ENCODE data around the gene CELA3A. TPM values are rescaled to one million over a fixed set of nuclear protein-coding genes. Genes with fewer than 3 reads are reported as not detected.
"Not testable (repeated sequence)": the region's sequence is repeated elsewhere in the genome, so short reads cannot be mapped to it uniquely, and the experiment has no call there.

The CELA3A gene
- total RNA-seq, 6 donors from 2014 or later, result 7.5 to 17.0 TPM; not detected in 4

- TF ChIP-seq POLR2A (IDR thresholded peaks at IDR 0.05) (no peak), EP300 (IDR thresholded peaks at IDR 0.05) (no peak), POLR2AphosphoS5 (IDR thresholded peaks at IDR 0.05) (no peak), CTCF (IDR thresholded peaks at IDR 0.05) (no peak)
- Histone ChIP-seq H3K27ac (no peak overlapping the region), H3K4me3 (no peak overlapping the region), H3K27me3 (no peaks in the 10 kb centered on the region), H3K9me3 (no peaks in the 10 kb centered on the region), H3K36me3 (no peaks in the 10 kb centered on the region), H3K4me1 (peaks cover 0 to 4% (median 3%) of the 10 kb centered on the region in 4 donors)
- DNase-seq (no peak), ATAC-seq (ENCODE audit: low FRiP score in 2 of 2) (no peak)
- 87% methylated on average over 14 to 15 of the region's 15 CpGs for WGBS, 2 donors
Measured at GRCh38 chr1:21966247-21967000, 35.0 kb upstream of the CELA3A start.

DNA sequence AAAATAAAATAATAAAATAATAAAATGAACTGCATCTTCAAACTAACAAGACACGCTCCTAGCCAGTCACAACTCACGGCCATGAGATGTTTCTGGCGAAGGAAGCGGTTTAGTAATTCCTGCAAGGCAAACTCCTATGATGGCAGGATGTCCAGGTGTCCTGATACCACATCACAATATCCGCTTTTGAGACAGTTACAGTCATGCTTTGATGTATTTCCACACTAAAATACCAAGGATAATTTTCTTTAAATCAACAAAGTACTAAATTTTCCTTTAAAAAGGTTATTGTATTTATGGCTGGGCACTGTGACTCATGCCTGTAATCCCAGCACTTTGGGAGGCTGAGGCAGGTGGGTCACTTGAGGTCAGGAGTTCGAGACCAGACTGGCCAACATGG, 34.2 kb upstream of the CELA3A start:
- H3K36me3 ChIP-seq; ATAC-seq (ENCODE audit: low FRiP score in 2 of 2); H3K27me3 ChIP-seq; H3K9me3 ChIP-seq; DNase-seq; H3K4me3 ChIP-seq; H3K4me1 ChIP-seq; H3K27ac ChIP-seq: not testable (repeated sequence)
- WGBS, 2 donors, result 90 to 93% methylated on average over 6 of the region's 6 CpGs

DNA sequence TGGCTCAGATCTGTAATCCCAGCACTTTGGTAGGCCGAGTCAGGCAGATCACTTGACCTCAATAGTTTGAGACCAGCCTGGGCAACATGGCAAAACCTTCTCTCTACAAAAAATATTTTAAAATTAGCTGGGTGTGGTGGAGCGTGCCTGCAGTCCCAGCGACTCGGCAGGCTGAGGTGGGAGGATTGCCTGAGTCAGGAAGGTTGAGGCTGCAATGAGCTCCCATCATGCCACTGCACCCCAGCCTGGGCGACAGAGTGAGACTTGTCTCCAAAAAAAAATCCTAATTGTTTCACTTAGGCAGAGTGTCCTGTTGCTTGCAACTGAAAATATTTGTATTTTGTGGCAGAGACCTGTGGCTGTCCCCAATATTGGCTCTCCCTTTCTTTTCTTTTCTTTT, 32.4 kb upstream of the CELA3A start:
- H3K4me3 ChIP-seq; H3K9me3 ChIP-seq; H3K27me3 ChIP-seq; H3K36me3 ChIP-seq; DNase-seq; H3K4me1 ChIP-seq; H3K27ac ChIP-seq; ATAC-seq (ENCODE audit: low FRiP score in 2 of 2): not testable (repeated sequence)
- WGBS, 2 donors, result 64 to 65% methylated on average over 5 of the region's 5 CpGs

GRCh38 chr1:21970523-21970922, 30.9 kb upstream of the CELA3A start:
- H3K36me3 ChIP-seq; ATAC-seq (ENCODE audit: low FRiP score in 2 of 2); H3K4me1 ChIP-seq: not testable (repeated sequence)

DNA sequence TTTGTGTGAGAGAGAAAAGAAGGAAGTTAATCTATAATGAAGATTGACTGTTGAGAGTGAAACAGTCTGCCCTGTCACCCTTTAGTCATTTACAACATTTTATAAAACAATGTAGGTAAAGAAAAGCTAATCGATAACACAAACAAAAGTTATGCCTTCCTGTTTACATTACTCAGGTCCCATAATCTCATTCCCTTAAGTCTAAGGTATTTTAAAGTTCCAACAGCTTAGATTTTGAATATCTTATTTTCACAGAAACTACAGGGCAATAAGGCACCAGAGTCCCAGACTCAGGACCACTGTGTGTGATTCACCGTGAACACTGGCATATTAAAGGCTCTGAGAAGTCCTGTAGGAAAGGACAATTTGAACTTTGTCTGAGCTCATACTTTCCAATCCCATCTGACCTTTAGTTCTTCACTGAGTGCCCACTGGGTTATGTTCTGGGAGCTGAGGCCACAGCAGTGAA, 28.4 kb upstream of the CELA3A start:
- H3K4me1 ChIP-seq; DNase-seq; H3K27me3 ChIP-seq; ATAC-seq (ENCODE audit: low FRiP score in 2 of 2); H3K4me3 ChIP-seq; H3K27ac ChIP-seq; H3K36me3 ChIP-seq; H3K9me3 ChIP-seq: not testable (repeated sequence)
- 38 to 44% methylated on average over 2 of the region's 2 CpGs for WGBS, 2 donors

More at GRCh38 chr1:21970523-21970922, 30.9 kb upstream of the CELA3A start:
- WGBS, 2 donors, result 64 to 68% methylated on average over 4 of the region's 4 CpGs
- not testable (repeated sequence) for H3K4me3 ChIP-seq, DNase-seq, H3K27me3 ChIP-seq, H3K27ac ChIP-seq, H3K9me3 ChIP-seq

DNA sequence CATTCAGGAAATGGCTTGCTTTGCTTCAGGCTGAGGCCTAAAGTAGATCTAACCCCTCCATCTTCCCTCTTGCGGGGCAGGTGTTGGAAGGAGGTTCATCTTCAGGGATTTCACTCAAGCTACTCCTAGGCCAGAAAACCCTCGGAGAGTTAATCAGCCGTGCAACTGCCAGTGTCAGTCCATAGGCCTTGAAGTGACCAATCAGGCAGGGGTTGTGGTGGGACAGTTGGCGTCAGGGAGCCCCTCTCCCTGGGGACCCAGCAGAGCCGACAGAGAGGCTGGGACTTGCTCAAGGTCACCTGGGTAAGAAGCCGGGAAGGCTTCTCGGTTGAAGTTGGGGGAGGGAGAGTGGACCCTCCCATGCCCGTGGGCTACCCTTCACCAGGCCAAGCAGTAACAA, 27.5 kb upstream of the CELA3A start:
- H3K4me3 ChIP-seq, H3K9me3 ChIP-seq, H3K27me3 ChIP-seq, DNase-seq, H3K27ac ChIP-seq, H3K36me3 ChIP-seq, H3K4me1 ChIP-seq: not testable (repeated sequence)
- ATAC-seq (ENCODE audit: low FRiP score in 2 of 2), result peak in 1 of 2 donors; percentile 31
- 85 to 88% methylated on average over 7 to 8 of the region's 8 CpGs for WGBS, 2 donors

DNA sequence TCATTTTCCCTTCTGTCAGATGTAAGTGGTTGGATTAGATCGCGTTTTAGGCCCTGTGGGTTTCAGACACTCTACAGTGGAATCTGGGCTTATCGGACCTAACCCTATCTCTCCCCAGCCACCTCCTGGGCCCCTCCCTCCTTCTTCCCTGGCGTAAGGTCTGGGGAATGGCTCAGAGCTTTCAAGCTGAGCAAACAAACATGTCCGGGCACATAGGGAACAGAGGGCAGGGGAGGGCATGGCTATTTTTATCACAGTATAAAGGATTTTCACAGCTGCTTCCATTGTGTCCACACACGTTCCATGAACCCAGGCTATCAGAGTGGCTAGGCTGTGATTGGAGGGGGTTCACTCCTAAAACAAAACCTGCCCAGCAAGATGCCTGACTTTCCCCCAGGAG, 26.8 kb upstream of the CELA3A start:
- not testable (repeated sequence) for H3K36me3 ChIP-seq, H3K4me1 ChIP-seq, H3K4me3 ChIP-seq, H3K9me3 ChIP-seq, H3K27me3 ChIP-seq, H3K27ac ChIP-seq
- DNase-seq, result peak in 1 of 2 donors; percentile 50
- WGBS, 2 donors, result 40 to 61% methylated on average over 6 of the region's 6 CpGs
- ATAC-seq (ENCODE audit: low FRiP score in 2 of 2), result peak; percentile 35 to 79

DNA sequence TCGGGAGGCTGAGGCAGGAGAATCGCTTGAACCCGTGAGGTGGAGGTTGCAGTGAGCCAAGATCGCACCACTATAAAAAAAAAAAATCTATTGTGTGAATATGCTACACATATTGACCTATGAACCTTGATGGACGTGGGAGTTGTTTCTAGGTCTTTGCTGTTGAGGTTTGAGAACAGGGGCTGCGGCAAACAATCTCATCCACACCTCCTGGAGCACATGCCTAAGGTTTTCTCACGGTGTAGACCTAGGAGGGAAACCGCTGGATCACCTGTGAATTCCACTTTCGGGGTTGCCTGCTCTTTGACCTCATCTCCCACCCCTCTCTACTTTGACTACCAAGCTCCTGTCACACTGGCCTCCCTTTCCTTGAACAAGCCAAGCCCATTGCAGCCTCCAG, 26.2 kb upstream of the CELA3A start:
- H3K9me3 ChIP-seq; DNase-seq; H3K27me3 ChIP-seq; H3K27ac ChIP-seq; ATAC-seq (ENCODE audit: low FRiP score in 2 of 2); H3K36me3 ChIP-seq; H3K4me3 ChIP-seq; H3K4me1 ChIP-seq: not testable (repeated sequence)
- WGBS, 2 donors, result 93% methylated on average over 9 of the region's 9 CpGs

GRCh38 chr1:21976703-21977239, 24.7 kb upstream of the CELA3A start, which contains the start of gene CELA3B:
TSS of gene CELA3B (plus strand) at chr1:21977022. CDS start at chr1:21977040, 18 bp downstream.
- not testable (repeated sequence) for H3K27ac ChIP-seq; ATAC-seq (ENCODE audit: low FRiP score in 2 of 2); H3K9me3 ChIP-seq; H3K4me3 ChIP-seq; H3K4me1 ChIP-seq; H3K27me3 ChIP-seq; H3K36me3 ChIP-seq; DNase-seq
- 93 to 95% methylated on average over 9 of the region's 9 CpGs for WGBS, 2 donors

DNA sequence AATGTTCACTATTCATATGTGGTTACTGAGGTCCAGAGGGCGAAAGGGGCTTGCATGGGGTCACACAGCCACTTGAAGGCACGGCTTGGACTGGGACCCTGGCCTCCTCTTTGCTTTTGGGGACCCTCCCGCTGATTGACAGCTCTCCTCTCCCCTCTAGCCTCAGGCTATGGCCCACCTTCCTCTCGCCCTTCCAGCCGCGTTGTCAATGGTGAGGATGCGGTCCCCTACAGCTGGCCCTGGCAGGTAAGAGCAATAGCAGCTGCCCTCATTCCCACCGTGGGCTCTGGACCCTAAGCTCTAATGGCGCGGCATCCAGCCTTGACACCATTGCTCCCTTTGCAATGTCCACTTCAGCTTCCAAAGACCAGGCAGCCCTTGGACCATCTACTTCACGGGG, 23.2 kb upstream of the CELA3A start:
- DNase-seq; H3K4me1 ChIP-seq; H3K27me3 ChIP-seq; H3K4me3 ChIP-seq; H3K27ac ChIP-seq; H3K9me3 ChIP-seq; H3K36me3 ChIP-seq; ATAC-seq (ENCODE audit: low FRiP score in 2 of 2): not testable (repeated sequence)
- WGBS, 2 donors, result 94 to 96% methylated on average over 11 of the region's 11 CpGs

- H3K27ac ChIP-seq; H3K4me3 ChIP-seq; H3K4me1 ChIP-seq; ATAC-seq (ENCODE audit: low FRiP score in 2 of 2); H3K27me3 ChIP-seq; H3K36me3 ChIP-seq; H3K9me3 ChIP-seq; DNase-seq: not testable (repeated sequence)
- 70 to 78% methylated on average over 7 to 8 of the region's 21 CpGs for whole genome bisulfite sequencing, 2 donors
Measured at GRCh38 chr1:21980515-21981220, 20.8 kb upstream of the CELA3A start.

Measured in upper lobe of left lung (tissue), 6 donors.